GM23338 (cell line): Measurements from ENCODE around the gene CNTN1. TPM values are rescaled to one million over a fixed set of nuclear protein-coding genes. Genes with fewer than 3 reads are reported as not detected.
A peak's percentile ranks its signal among the peaks of the same experiment; 100 is the strongest.

Experiments used
- ATAC-seq: fragments of 200-7000 bp; cut with Tn5 transposase; 3 replicates; pipeline ENCODE4 v1.9.1; 2020
- DNase-seq: peaks from one replicate; pipeline ENCODE4 v3.0.0-alpha.2; 2015; ENCODE audit warnings: low spot score
- H2AFZ ChIP-seq: fragments of 200-600 bp; sonication (generic); 2 replicates; pipeline ENCODE4 v1.8.0; 2016; ENCODE audit warnings: antibody characterized with exemption, mild to moderate bottlenecking, moderate library complexity
- H3F3A ChIP-seq: fragments of 200-600 bp; sonication (generic); replicated peaks from 2 replicates; pipeline ENCODE4 v1.8.0; 2017; ENCODE audit warnings: antibody characterized with exemption, mixed run types, low read depth
- H3K27ac ChIP-seq: fragments of 200-600 bp; sonication (generic); 2 replicates; pipeline ENCODE4 v1.6.1; 2016; ENCODE audit warnings: low read depth
- H3K27me3 ChIP-seq: fragments of 200-600 bp; sonication (generic); 2 replicates; pipeline ENCODE4 v1.8.0; 2016; ENCODE audit warnings: mild to moderate bottlenecking, mixed run types, moderate library complexity; ENCODE audit not compliant: insufficient read depth
- H3K36me3 ChIP-seq: fragments of 200-600 bp; sonication (generic); 2 replicates; pipeline ENCODE4 v1.8.0; 2016; ENCODE audit warnings: mild to moderate bottlenecking; ENCODE audit not compliant: insufficient read depth
- H3K4me1 ChIP-seq: fragments of 200-600 bp; sonication (generic); 2 replicates; pipeline ENCODE4 v1.8.0; 2016; ENCODE audit warnings: mild to moderate bottlenecking, moderate library complexity; ENCODE audit not compliant: insufficient read depth
- H3K4me2 ChIP-seq: fragments of 200-600 bp; sonication (generic); 2 replicates; pipeline ENCODE4 v1.7.1; 2017; ENCODE audit warnings: mixed run types
- H3K4me3 ChIP-seq: fragments of 200-600 bp; sonication (generic); 2 replicates; pipeline ENCODE4 v1.6.1; 2016; ENCODE audit warnings: mixed run types
- H3K79me2 ChIP-seq: fragments of 200-600 bp; sonication (generic); replicated peaks from 2 replicates; pipeline ENCODE4 v1.8.0; 2017; ENCODE audit warnings: mild to moderate bottlenecking; ENCODE audit not compliant: insufficient read depth
- H3K9me2 ChIP-seq: fragments of 200-600 bp; sonication (generic); 2 replicates; pipeline ENCODE4 v1.8.0; 2017; ENCODE audit not compliant: insufficient read depth
- H4K20me1 ChIP-seq: fragments of 200-600 bp; sonication (generic); replicated peaks from 2 replicates; pipeline ENCODE4 v1.8.0; 2017; ENCODE audit warnings: mild to moderate bottlenecking; ENCODE audit not compliant: insufficient read depth
- H3K27ac Mint-ChIP-seq: 2 replicates; pipeline ENCODE4 v1.8.0; 2020; ENCODE audit warnings: inconsistent platforms, mild to moderate bottlenecking, moderate library complexity, mixed read lengths
- H3K27me3 Mint-ChIP-seq: 3 replicates; pipeline ENCODE4 v1.8.0; 2022; ENCODE audit warnings: low read depth, mild to moderate bottlenecking, moderate library complexity, mixed read lengths, inconsistent platforms; ENCODE audit not compliant: insufficient read depth, poor library complexity
- H3K36me3 Mint-ChIP-seq: 3 replicates; pipeline ENCODE4 v1.8.0; 2021; ENCODE audit warnings: low read depth, mild to moderate bottlenecking, inconsistent platforms, moderate library complexity, mixed read lengths
- H3K4me1 Mint-ChIP-seq: 3 replicates; pipeline ENCODE4 v1.8.0; 2020; ENCODE audit warnings: mild to moderate bottlenecking, inconsistent platforms, mixed read lengths
- H3K4me3 Mint-ChIP-seq: 3 replicates; pipeline ENCODE4 v1.8.0; 2021; ENCODE audit warnings: moderate library complexity, mild to moderate bottlenecking, inconsistent platforms, mixed read lengths
- H3K9me3 Mint-ChIP-seq: 3 replicates; pipeline ENCODE4 v1.8.0; 2020; ENCODE audit warnings: moderate library complexity, mild to moderate bottlenecking, inconsistent platforms, mixed read lengths
- CREB1 ChIP-seq: fragments of 250-450 bp; sonication (Bioruptor Pico); IDR thresholded peaks from 2 replicates; pipeline ENCODE4 v1.5.0; 2020; ENCODE audit warnings: low read depth, mild to moderate bottlenecking, moderate library complexity
- CTCF ChIP-seq, 2 experiments: fragments of 200-600 bp in 1 of 2; sonication (generic) in 1 of 2; conservative IDR thresholded peaks; 2 replicates each; pipeline versions ENCODE4 v1.5.1 to v1.6.1; 2016 to 2017; ENCODE audit warnings: antibody characterized with exemption in 2 of 2, low read depth in 2 of 2, mild to moderate bottlenecking in 2 of 2, moderate library complexity in 1 of 2
- EZH2 ChIP-seq: fragments of 200-600 bp; sonication (generic); IDR thresholded peaks from one replicate; pipeline ENCODE4 v1.8.0; 2017; ENCODE audit warnings: antibody characterized with exemption, mild to moderate bottlenecking, low read depth; ENCODE audit not compliant: unreplicated experiment
- EZH2phosphoT487 ChIP-seq: fragments of 200-600 bp; sonication (generic); IDR thresholded peaks from one replicate; pipeline ENCODE4 v1.8.1; 2018; ENCODE audit warnings: antibody characterized with exemption; ENCODE audit not compliant: unreplicated experiment
- NANOG ChIP-seq: IDR thresholded peaks from 2 replicates; pipeline ENCODE4 v1.6.1; 2016; ENCODE audit warnings: antibody characterized with exemption, borderline replicate concordance
- POLR2AphosphoS5 ChIP-seq: IDR thresholded peaks from 2 replicates; pipeline ENCODE4 v1.6.1; 2016; ENCODE audit warnings: antibody characterized with exemption, low read depth
- STAT1 ChIP-seq: IDR thresholded peaks from one replicate; pipeline ENCODE4 v1.6.1; 2016; ENCODE audit warnings: antibody characterized with exemption; ENCODE audit not compliant: unreplicated experiment
- ZNF331 ChIP-seq: fragments of 250-450 bp; sonication (Bioruptor Pico); IDR thresholded peaks from 2 replicates; pipeline ENCODE4 v1.5.0; 2020; ENCODE audit warnings: low read depth, mild to moderate bottlenecking, moderate library complexity
- polyA plus RNA-seq: library from polyadenylated mRNA; unstranded; fragments of >200 nt; fragmentation: Nextera tagmentation; extraction: Ambion mirVana; gene quantifications from 2 replicates; pipeline ENCODE4 v1.2.1, GENCODE V29; 2016
- total RNA-seq: library from RNA; depleted of rRNA; stranded (reverse); fragments of >200 nt; shearing (Covaris generic); gene quantifications from 2 replicates; pipeline ENCODE4 v1.2.3, GENCODE V29; 2014
- TF ChIP-seq, protein P1 (sequence below): fragments of 250-450 bp; sonication (Bioruptor Pico); IDR thresholded peaks from 2 replicates; pipeline ENCODE4 v1.5.0; 2020; ENCODE audit warnings: mild to moderate bottlenecking, moderate library complexity
- TF ChIP-seq, protein P2 (sequence below): IDR thresholded peaks from 2 replicates; pipeline ENCODE4 v1.6.1; 2016; ENCODE audit warnings: antibody characterized with exemption

CNTN1 gene
- total and polyA plus RNA-seq, 2 experiments from 2014 or later: 5.0 to 27.0 TPM

DNA sequence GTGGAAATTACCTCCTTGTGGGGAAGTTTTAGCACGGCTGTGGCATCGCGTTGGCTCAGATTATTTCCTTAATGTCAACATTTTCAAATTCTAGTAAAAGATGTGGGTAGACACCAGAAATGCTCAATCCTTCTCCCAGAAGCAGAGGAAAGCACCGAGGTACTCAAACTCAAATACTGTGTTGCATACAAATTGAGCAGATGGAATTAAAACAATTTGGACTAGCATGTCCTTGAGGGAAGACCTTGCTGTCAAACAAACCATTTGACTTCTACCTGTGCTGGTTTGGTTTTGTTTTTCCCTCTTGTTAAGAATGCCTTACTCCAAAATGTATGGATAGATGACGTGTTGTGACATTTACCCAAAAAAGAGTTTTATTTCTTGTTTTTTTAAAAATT lies 136.4 kb downstream of the CNTN1 start (continued):
- TF ChIP-seq, protein P1, sequence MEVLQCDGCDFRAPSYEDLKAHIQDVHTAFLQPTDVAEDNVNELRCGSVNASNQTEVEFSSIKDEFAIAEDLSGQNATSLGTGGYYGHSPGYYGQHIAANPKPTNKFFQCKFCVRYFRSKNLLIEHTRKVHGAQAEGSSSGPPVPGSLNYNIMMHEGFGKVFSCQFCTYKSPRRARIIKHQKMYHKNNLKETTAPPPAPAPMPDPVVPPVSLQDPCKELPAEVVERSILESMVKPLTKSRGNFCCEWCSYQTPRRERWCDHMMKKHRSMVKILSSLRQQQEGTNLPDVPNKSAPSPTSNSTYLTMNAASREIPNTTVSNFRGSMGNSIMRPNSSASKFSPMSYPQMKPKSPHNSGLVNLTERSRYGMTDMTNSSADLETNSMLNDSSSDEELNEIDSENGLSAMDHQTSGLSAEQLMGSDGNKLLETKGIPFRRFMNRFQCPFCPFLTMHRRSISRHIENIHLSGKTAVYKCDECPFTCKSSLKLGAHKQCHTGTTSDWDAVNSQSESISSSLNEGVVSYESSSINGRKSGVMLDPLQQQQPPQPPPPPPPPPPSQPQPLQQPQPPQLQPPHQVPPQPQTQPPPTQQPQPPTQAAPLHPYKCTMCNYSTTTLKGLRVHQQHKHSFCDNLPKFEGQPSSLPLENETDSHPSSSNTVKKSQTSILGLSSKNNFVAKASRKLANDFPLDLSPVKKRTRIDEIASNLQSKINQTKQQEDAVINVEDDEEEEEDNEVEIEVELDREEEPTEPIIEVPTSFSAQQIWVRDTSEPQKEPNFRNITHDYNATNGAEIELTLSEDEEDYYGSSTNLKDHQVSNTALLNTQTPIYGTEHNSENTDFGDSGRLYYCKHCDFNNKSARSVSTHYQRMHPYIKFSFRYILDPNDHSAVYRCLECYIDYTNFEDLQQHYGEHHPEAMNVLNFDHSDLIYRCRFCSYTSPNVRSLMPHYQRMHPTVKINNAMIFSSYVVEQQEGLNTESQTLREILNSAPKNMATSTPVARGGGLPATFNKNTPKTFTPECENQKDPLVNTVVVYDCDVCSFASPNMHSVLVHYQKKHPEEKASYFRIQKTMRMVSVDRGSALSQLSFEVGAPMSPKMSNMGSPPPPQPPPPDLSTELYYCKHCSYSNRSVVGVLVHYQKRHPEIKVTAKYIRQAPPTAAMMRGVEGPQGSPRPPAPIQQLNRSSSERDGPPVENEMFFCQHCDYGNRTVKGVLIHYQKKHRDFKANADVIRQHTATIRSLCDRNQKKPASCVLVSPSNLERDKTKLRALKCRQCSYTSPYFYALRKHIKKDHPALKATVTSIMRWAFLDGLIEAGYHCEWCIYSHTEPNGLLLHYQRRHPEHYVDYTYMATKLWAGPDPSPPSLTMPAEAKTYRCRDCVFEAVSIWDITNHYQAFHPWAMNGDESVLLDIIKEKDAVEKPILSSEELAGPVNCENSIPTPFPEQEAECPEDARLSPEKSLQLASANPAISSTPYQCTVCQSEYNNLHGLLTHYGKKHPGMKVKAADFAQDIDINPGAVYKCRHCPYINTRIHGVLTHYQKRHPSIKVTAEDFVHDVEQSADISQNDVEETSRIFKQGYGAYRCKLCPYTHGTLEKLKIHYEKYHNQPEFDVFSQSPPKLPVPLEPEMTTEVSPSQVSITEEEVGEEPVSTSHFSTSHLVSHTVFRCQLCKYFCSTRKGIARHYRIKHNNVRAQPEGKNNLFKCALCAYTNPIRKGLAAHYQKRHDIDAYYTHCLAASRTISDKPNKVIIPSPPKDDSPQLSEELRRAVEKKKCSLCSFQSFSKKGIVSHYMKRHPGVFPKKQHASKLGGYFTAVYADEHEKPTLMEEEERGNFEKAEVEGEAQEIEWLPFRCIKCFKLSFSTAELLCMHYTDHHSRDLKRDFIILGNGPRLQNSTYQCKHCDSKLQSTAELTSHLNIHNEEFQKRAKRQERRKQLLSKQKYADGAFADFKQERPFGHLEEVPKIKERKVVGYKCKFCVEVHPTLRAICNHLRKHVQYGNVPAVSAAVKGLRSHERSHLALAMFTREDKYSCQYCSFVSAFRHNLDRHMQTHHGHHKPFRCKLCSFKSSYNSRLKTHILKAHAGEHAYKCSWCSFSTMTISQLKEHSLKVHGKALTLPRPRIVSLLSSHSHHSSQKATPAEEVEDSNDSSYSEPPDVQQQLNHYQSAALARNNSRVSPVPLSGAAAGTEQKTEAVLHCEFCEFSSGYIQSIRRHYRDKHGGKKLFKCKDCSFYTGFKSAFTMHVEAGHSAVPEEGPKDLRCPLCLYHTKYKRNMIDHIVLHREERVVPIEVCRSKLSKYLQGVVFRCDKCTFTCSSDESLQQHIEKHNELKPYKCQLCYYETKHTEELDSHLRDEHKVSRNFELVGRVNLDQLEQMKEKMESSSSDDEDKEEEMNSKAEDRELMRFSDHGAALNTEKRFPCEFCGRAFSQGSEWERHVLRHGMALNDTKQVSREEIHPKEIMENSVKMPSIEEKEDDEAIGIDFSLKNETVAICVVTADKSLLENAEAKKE (CRISPR knock-in tag): no peak
- TF ChIP-seq POLR2AphosphoS5 (no peak), CREB1 (no peak), CTCF (conservative IDR thresholded peaks at IDR 0.05; ENCODE audit: low read depth in 2 of 2) (no peak), EZH2phosphoT487 (no peak), EZH2 (no peak), ZNF331 (CRISPR knock-in tag) (no peak)

DNA sequence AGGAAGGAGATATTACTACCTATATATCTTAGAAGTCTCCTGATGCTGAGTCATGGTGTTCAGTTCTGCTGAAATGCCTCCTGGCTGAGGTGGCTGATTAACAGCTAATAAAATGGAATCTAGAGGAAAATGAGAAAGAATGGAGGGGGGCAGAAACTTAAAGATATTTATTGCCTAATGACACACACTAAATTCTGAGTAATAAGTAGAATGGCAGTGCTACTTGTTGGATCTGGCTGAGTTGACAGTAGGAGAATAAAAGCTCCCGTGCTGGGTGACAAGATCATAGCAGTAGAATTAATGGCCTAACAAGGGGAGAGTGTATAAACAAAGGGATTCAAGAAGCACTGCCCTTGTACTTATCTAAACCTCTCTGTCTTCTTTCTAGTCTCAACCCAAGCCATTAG lies 137.5 kb downstream of the CNTN1 start:
- H3K9me3 Mint-ChIP-seq: no peaks in the 10 kb centered on the region; the same call in 2 of the 3 replicates
- H3K4me1 ChIP-seq: peaks cover 27% of the 10 kb centered on the region
- no peak overlapping the region for H2AFZ ChIP-seq
- no peak overlapping the region for H3K4me3 ChIP-seq
- DNase-seq (no peak), ATAC-seq (no peak)
- no peaks in the 10 kb centered on the region for H3K36me3 Mint-ChIP-seq
- H3K27me3 ChIP-seq: no peaks in the 10 kb centered on the region
- H3K9me2 ChIP-seq: no peaks in the 10 kb centered on the region
- no peaks in the 10 kb centered on the region for H3F3A ChIP-seq
- no peaks in the 10 kb centered on the region for H3K36me3 ChIP-seq
- H3K27me3 Mint-ChIP-seq: peaks cover 5% of the 10 kb centered on the region
- no peak overlapping the region for H3K4me2 ChIP-seq
- H3K4me1 Mint-ChIP-seq: peaks cover 36% of the 10 kb centered on the region; the same call in 2 of the 3 replicates
- no peak overlapping the region for H3K27ac ChIP-seq
- peak overlapping the region; percentile 69 for H3K27ac Mint-ChIP-seq
- H3K4me3 Mint-ChIP-seq: no peak overlapping the region
- no peaks in the 10 kb centered on the region for H3K79me2 ChIP-seq
- no peaks in the 10 kb centered on the region for H4K20me1 ChIP-seq
- no peak for TF ChIP-seq NANOG
- TF ChIP-seq, protein P2, sequence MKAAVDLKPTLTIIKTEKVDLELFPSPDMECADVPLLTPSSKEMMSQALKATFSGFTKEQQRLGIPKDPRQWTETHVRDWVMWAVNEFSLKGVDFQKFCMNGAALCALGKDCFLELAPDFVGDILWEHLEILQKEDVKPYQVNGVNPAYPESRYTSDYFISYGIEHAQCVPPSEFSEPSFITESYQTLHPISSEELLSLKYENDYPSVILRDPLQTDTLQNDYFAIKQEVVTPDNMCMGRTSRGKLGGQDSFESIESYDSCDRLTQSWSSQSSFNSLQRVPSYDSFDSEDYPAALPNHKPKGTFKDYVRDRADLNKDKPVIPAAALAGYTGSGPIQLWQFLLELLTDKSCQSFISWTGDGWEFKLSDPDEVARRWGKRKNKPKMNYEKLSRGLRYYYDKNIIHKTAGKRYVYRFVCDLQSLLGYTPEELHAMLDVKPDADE: no peak
- no peak for TF ChIP-seq STAT1
